ENCODE data around the gene MZF1. TPM values are rescaled to one million over a fixed set of nuclear protein-coding genes. Genes with fewer than 3 reads are reported as not detected.
A peak's percentile ranks its signal among the peaks of the same experiment; 100 is the strongest.

The MZF1 gene
- total RNA-seq, 2 experiments from 2014 or later, result 30.0 to 39.1 TPM

DNA sequence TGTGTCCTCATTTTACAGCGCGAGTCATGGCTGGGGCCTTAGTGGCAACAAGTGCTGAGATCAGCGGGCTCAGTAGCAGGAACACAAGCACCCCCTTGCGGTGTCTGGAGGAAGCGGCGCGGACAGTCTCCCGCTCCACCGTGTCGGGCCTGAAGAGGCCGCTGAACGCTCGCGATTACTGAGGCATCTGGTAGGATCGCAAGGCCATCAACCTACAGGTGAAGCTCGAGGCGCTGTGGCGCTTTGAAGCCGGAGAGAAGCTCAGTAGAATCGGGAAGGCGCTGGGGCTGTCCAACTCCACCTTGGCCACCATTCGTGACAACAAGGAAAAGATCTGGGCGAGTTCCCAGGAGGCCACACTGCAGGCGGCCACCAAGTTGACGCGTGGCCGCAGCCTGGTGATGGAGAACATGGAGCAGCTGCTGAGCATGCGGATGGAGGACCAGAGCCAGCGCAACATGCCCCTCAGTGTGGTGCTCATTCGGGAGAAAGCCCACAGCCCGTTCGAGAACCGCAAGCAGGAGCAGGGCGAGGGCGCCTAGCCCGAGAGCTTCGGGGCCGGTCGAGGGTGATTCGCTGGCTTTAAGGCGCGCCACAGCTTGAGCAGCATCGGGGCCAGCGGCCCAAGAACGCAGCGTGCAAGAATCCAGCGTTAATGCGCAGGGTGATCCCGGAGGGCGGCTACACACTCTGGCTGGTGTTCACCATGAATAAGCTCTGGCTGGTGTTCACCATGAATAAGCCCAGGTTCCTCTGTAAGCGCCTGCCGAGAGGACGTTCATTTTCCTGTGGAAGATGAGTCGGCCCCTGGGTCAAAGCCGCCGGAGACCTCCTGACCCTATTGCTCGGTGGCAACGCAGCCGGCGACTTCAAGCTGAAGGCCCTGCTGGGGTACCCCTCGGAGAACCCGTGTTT, 8.3 kb upstream of the MZF1 start:
- intact Hi-C loops (cut with micrococcal nuclease; ENCODE audit: unreplicated experiment), result no loop called here
- BruUV-seq (replicated peaks), result no TSS peak

DNA sequence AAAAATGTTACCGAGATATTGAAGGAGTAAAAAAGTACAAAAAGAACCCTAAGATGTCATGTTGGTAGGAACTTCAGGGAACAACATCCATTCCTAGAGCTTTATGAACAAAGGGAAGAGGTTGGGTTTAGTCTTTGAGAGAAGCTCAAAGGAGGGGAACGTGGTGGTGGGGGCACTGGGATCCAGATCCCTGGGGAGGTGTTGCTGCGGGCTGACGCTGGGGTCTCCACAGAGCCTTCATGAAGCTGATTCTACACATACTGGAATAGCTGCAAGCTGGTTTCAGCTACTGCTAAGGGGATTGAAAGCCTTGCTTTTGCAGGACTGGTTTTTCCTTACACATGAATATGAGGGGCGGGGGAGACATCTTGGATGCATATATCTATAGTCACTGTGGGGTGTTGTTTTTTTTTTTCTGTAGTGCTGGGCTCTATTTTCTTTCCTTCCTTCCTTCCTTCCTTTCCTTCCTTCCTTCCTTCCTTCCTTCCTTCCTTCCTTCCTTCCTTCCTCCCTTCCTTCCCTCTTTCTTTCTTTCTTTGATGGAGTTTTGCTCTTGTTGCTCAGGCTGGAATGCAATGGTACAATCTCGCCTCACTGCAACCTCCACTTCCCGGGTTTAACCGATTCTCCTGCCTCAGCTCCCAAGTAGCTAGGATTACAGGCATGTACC, 6.5 kb upstream of the MZF1 start:
- Histone ChIP-seq H3K4me3 (ENCODE audit: low read depth, low read length, poor library complexity, severe bottlenecking) (no peak overlapping the region), H3K4me2 (ENCODE audit: low read length) (no peak overlapping the region), H4K20me1 (ENCODE audit: insufficient read depth, low read length) (no peaks in the 10 kb centered on the region), H3K36me3 (ENCODE audit: insufficient read depth, low read length) (peaks cover 17% of the 10 kb centered on the region), H3K9me3 (ENCODE audit: low read length) (no peaks in the 10 kb centered on the region), H2AFZ (ENCODE audit: low read length) (no peak overlapping the region), H3K79me2 (ENCODE audit: insufficient read depth, low read depth, low read length) (no peaks in the 10 kb centered on the region), H3K27ac (ENCODE audit: low read depth, low read length, poor library complexity, severe bottlenecking) (no peak overlapping the region), H3K4me1 (ENCODE audit: insufficient read depth, low read length, poor library complexity, severe bottlenecking) (peaks cover 25% of the 10 kb centered on the region), H3K9me2 (ENCODE audit: insufficient read depth, low read length) (no peaks in the 10 kb centered on the region)
- intact Hi-C loops (cut with micrococcal nuclease; ENCODE audit: unreplicated experiment), result no loop called here
- DNase-seq (ENCODE audit: low spot score), result no peak
- CTCF ChIA-PET (ENCODE audit: unreplicated experiment), result no interaction called here
- TF ChIP-seq, protein P1, sequence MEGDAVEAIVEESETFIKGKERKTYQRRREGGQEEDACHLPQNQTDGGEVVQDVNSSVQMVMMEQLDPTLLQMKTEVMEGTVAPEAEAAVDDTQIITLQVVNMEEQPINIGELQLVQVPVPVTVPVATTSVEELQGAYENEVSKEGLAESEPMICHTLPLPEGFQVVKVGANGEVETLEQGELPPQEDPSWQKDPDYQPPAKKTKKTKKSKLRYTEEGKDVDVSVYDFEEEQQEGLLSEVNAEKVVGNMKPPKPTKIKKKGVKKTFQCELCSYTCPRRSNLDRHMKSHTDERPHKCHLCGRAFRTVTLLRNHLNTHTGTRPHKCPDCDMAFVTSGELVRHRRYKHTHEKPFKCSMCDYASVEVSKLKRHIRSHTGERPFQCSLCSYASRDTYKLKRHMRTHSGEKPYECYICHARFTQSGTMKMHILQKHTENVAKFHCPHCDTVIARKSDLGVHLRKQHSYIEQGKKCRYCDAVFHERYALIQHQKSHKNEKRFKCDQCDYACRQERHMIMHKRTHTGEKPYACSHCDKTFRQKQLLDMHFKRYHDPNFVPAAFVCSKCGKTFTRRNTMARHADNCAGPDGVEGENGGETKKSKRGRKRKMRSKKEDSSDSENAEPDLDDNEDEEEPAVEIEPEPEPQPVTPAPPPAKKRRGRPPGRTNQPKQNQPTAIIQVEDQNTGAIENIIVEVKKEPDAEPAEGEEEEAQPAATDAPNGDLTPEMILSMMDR (conservative IDR thresholded peaks at IDR 0.05; ENCODE audit: low read length), result no peak
- TF ChIP-seq EZH2phosphoT487 (IDR thresholded peaks at IDR 0.05; ENCODE audit: borderline replicate concordance, low read depth, low read length), result no peak
- POLR2A ChIA-PET, result interaction anchor here (1.3 to 2.3 kb wide), 2 partner anchors 20 to 59 kb away, joined by 3 to 11 read pairs; partner anchors contain the start of gene ZBTB45
- BruUV-seq (replicated peaks), result no TSS peak

More for the DNA sequence above, 8.3 kb upstream of the MZF1 start:
- peak; percentile 34 for DNase-seq (ENCODE audit: low spot score)
- H3K79me2 ChIP-seq (ENCODE audit: insufficient read depth, low read depth, low read length), result no peaks in the 10 kb centered on the region
- H3K4me1 ChIP-seq (ENCODE audit: insufficient read depth, low read length, poor library complexity, severe bottlenecking), result peaks cover 19% of the 10 kb centered on the region
- no peak overlapping the region for H3K27ac ChIP-seq (ENCODE audit: low read depth, low read length, poor library complexity, severe bottlenecking)
- no peak overlapping the region for H3K4me3 ChIP-seq (ENCODE audit: low read depth, low read length, poor library complexity, severe bottlenecking)
- no peak overlapping the region for H2AFZ ChIP-seq (ENCODE audit: low read length)
- H3K4me2 ChIP-seq (ENCODE audit: low read length), result no peak overlapping the region
- peaks cover 17% of the 10 kb centered on the region for H3K36me3 ChIP-seq (ENCODE audit: insufficient read depth, low read length)
- ChIA-PET POLR2A (no interaction called here), CTCF (ENCODE audit: unreplicated experiment) (interaction anchor here (0.6 kb wide), 2 partner anchors 20 to 29 kb away, joined by 3 to 4 read pairs; no protein-coding TSS in a partner anchor)
- TF ChIP-seq, protein P1 (conservative IDR thresholded peaks at IDR 0.05; ENCODE audit: low read length), result peak; percentile 67
- TF ChIP-seq EZH2phosphoT487 (IDR thresholded peaks at IDR 0.05; ENCODE audit: borderline replicate concordance, low read depth, low read length), result no peak
- H4K20me1 ChIP-seq (ENCODE audit: insufficient read depth, low read length), result no peaks in the 10 kb centered on the region
- no peaks in the 10 kb centered on the region for H3K9me2 ChIP-seq (ENCODE audit: insufficient read depth, low read length)
- H3K9me3 ChIP-seq (ENCODE audit: low read length), result no peaks in the 10 kb centered on the region
